ENCODE measurements around the gene TTLL8.

Gene TTLL8

DNA sequence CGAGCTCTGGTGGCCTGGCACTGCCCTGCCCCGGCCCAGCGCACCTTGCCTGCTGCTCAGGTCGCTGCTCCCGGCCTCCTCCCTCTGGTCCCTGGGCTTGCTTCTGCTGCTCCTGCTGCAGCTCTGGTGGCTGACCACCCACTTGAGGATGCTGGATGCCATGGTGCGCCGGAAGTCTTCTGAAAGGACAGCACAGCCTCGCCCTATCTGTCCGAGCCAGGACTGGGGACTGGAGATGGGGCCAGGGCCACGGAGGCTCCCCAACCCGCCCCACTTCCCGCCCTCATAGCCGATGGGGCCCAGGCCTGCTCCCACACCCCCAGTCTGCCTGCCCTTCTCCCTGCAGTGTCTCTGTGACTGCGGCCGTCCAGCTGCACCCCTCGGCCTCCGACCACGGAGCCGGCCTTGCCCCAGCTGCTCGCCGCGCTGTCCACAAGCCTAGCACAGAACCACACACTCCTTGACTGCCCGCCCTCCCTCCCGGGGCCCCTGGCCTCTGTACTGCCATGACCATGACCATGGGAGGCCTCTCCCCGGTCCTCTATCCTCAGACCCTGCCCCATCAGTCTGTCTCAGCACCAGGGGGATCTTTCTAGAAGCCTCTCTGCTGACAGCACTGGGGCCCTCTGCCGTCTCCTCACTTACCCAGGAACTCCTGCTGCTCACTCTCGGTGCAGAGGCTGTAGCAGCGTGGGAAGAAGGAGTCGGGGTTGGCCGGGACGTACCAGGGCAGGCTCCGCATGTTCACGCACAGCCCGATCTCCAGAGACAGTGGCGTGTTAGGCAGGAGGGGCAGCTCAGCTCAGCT is 12.7 kb downstream of the TTLL8 start:
- no peak for TF ChIP-seq POLR2AphosphoS5 (IDR thresholded peaks at IDR 0.05; ENCODE audit: borderline replicate concordance, low read depth, low read length)
- TF ChIP-seq EZH2 (IDR thresholded peaks at IDR 0.05) = no peak
- no peak for TF ChIP-seq FOXP2 (optimal IDR thresholded peaks at IDR 0.05; ENCODE audit: control extremely low read depth, extremely low read length, insufficient read depth)
- DNase-seq (ENCODE audit: low read depth, low spot score) = no peak
- H3K27ac ChIP-seq = no peak overlapping the region
- H3K4me3 ChIP-seq = no peak overlapping the region
- no peaks in the 10 kb centered on the region for H3K36me3 ChIP-seq (ENCODE audit: insufficient read depth, low read length)
- H3K9ac ChIP-seq (ENCODE audit: insufficient read length) = no peak overlapping the region
- H3K9me3 ChIP-seq (ENCODE audit: low read depth, low read length) = no peaks in the 10 kb centered on the region

DNA sequence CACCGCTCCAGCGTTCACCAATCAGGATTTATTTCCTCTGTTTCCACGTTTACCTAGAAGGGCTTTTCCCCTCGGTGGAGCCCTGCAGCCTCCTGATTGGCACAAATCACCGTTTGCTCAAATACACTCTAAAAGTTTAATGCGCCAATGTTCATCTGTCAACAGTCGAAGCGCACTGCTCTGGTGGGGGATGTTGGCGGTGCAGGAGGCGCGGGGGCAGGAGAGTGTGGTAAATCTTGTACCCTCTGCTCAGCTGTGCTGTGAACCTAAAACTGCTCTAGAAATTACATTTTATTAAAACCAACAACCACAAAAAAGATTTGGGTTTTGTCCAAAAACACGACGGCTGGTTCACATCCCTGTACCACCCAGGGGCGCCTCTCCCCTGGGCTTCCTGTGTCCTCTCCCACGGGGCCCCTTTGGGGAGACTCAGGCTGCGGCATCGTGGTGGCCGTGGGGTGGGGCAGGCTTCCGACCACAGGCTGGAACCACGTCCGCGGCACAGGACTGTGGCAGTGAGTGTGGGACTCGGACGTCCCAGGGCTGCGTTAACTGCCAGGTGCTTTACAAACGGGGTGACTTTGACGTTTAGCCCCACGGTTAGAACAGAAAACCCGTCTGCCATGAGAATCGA is 13.5 kb downstream of the TTLL8 start:
- TF ChIP-seq EZH2 (IDR thresholded peaks at IDR 0.05) (no peak), FOXP2 (optimal IDR thresholded peaks at IDR 0.05; ENCODE audit: control extremely low read depth, extremely low read length, insufficient read depth) (no peak), POLR2AphosphoS5 (IDR thresholded peaks at IDR 0.05; ENCODE audit: borderline replicate concordance, low read depth, low read length) (no peak)
- H3K27ac ChIP-seq = no peak overlapping the region
- no peak overlapping the region for H3K9ac ChIP-seq (ENCODE audit: insufficient read length)
- no peaks in the 10 kb centered on the region for H3K36me3 ChIP-seq (ENCODE audit: insufficient read depth, low read length)
- DNase-seq (ENCODE audit: low read depth, low spot score) = no peak
- H3K4me3 ChIP-seq = no peak overlapping the region
- no peaks in the 10 kb centered on the region for H3K9me3 ChIP-seq (ENCODE audit: low read depth, low read length)

DNA sequence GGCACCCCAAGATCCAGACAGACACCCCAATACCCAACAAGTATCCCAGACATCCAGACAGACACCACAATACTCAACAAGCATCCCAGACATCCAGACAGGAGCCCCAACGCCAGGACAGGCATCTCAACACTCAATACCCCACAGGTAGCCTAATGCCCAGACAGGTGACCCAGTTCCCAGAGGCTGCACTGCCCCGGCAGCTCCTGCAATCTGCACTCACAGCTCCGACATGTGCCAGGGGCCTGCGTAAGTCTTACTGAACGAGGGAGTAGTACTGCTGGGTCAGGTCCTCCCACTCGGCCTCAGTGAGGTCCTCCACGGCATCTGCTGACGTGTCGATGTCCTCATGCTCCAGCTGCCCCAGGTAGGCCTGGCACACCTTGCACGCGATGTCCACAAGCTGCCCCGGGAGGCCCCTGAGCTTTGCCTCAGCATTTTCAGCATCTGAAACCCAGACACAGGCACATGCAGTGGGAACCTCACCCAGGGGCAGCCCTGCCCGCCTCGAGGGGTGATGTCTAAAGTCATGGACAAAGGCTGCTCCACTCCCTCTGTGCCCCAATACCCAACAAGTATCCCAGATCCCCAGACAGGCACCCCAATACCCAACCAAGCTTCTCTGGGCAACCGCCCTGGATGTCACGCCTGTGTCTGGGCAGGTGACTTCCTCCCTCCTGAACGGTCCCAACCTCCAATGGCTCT is 16.6 kb downstream of the TTLL8 start:
- no peak overlapping the region for H3K27ac ChIP-seq
- no peak overlapping the region for H3K4me3 ChIP-seq
- no peaks in the 10 kb centered on the region for H3K9me3 ChIP-seq (ENCODE audit: low read depth, low read length)
- TF ChIP-seq FOXP2 (optimal IDR thresholded peaks at IDR 0.05; ENCODE audit: control extremely low read depth, extremely low read length, insufficient read depth) (no peak), EZH2 (IDR thresholded peaks at IDR 0.05) (no peak), POLR2AphosphoS5 (IDR thresholded peaks at IDR 0.05; ENCODE audit: borderline replicate concordance, low read depth, low read length) (no peak)
- no peaks in the 10 kb centered on the region for H3K36me3 ChIP-seq (ENCODE audit: insufficient read depth, low read length)
- no peak overlapping the region for H3K9ac ChIP-seq (ENCODE audit: insufficient read length)
- no peak for DNase-seq (ENCODE audit: low read depth, low spot score)

DNA sequence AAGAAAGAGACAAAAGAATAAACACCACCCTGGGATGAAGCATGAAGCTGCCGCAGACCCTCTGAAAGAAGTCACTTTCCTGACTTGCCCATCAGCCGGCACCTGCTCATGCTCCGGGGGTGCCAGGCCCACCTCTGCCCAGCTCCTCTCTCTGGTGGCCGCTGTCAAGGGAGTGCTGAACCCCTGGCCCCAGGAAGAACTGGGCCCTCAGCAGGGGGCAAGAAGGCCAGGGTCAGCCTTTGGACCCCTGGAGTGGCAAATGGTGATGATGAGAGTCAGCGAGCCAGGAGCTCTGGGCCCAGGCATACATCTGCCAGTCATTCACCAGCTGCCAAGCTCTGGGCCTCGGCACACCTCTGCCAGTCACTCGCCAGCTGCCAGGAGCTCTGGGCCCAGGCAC is 17.4 kb downstream of the TTLL8 start:
- H3K36me3 ChIP-seq (ENCODE audit: insufficient read depth, low read length) = no peaks in the 10 kb centered on the region
- H3K4me3 ChIP-seq = no peak overlapping the region
- no peak for DNase-seq (ENCODE audit: low read depth, low spot score)
- no peak overlapping the region for H3K27ac ChIP-seq
- H3K9me3 ChIP-seq (ENCODE audit: low read depth, low read length) = no peaks in the 10 kb centered on the region
- H3K9ac ChIP-seq (ENCODE audit: insufficient read length) = no peak overlapping the region
- TF ChIP-seq EZH2 (IDR thresholded peaks at IDR 0.05) (no peak), FOXP2 (optimal IDR thresholded peaks at IDR 0.05; ENCODE audit: control extremely low read depth, extremely low read length, insufficient read depth) (no peak), POLR2AphosphoS5 (IDR thresholded peaks at IDR 0.05; ENCODE audit: borderline replicate concordance, low read depth, low read length) (no peak)

DNA sequence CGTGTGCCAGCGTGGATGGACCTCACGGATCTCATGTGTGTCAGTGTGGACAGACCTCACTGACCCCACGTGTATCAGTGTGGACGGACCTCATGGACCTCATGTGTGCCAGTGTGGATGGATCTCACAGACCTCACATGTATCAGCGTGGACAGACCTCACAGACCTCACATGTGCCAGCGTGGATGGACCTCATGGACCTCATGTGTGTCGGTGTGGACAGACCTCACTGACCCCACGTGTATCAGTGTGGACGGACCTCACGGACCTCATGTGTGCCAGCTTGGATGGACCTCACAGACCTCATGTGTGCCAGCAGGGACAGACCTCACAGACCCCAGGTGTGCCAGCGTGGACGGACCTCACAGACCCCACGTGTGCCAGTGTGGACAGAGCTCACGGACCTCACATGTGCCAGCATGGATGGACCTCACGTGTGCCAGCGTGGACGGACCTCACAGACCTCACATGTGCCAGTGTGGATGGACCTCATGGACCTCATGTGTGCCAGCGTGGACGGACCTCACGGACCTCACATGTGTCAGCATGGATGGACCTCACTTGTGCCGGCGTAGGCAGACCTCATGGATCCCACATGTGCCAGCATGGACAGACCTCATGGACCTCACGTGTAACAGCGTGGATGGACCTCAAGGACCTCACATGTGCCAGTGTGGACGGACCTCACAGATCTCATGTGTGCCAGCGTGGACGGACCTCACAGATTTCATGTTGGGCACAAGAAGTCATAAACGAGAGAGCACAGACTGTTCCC is 18.2 kb downstream of the TTLL8 start:
- H3K9me3 ChIP-seq (ENCODE audit: low read depth, low read length) = no peaks in the 10 kb centered on the region
- no peak overlapping the region for H3K9ac ChIP-seq (ENCODE audit: insufficient read length)
- no peak overlapping the region for H3K4me3 ChIP-seq
- H3K27ac ChIP-seq = no peak overlapping the region
- DNase-seq (ENCODE audit: low read depth, low spot score) = no peak
- TF ChIP-seq POLR2AphosphoS5 (IDR thresholded peaks at IDR 0.05; ENCODE audit: borderline replicate concordance, low read depth, low read length) (no peak), FOXP2 (optimal IDR thresholded peaks at IDR 0.05; ENCODE audit: control extremely low read depth, extremely low read length, insufficient read depth) (no peak), EZH2 (IDR thresholded peaks at IDR 0.05) (no peak)
- H3K36me3 ChIP-seq (ENCODE audit: insufficient read depth, low read length) = no peaks in the 10 kb centered on the region

DNA sequence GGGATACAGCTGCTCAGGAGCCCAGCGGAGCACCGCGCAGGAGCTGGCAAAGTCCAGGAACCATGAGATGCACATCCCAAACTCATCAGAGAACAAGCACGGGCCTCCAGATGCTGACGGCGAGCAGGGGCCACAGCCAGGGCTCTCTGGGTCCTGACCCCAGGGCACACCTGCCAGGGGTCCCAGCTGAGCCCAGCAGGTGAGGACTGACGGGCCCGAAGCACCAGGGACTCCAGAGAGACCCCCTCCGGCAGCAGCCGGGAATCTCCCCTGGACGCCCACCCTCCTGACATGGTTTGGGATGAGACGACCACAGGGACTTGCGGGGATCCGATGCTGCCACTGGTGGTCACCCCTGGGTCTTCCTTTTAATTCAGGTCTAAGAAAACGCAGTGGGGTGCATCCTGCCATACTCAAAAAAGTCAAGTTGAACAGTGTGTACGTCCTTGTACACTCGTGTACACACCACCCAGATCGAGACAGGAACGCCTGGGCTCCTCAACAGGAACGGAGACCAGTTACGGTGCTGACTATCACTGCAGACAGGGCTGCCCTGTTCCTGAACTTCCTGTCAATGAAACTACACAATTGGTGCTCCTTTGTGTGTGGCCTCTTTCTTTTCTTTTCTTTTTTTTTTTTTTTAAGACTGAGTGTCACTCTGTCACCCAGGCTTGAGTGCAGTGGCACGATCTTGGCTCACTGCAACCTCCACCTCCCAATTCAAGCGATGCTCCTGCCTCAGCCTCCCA is 21.9 kb downstream of the TTLL8 start:
- Histone ChIP-seq H3K4me3 (no peak overlapping the region), H3K9me3 (ENCODE audit: low read depth, low read length) (no peaks in the 10 kb centered on the region), H3K9ac (ENCODE audit: insufficient read length) (no peak overlapping the region), H3K36me3 (ENCODE audit: insufficient read depth, low read length) (no peaks in the 10 kb centered on the region), H3K27ac (no peak overlapping the region)
- TF ChIP-seq POLR2AphosphoS5 (IDR thresholded peaks at IDR 0.05; ENCODE audit: borderline replicate concordance, low read depth, low read length) (no peak), EZH2 (IDR thresholded peaks at IDR 0.05) (no peak), FOXP2 (optimal IDR thresholded peaks at IDR 0.05; ENCODE audit: control extremely low read depth, extremely low read length, insufficient read depth) (no peak)
- DNase-seq (ENCODE audit: low read depth, low spot score) = no peak

DNA sequence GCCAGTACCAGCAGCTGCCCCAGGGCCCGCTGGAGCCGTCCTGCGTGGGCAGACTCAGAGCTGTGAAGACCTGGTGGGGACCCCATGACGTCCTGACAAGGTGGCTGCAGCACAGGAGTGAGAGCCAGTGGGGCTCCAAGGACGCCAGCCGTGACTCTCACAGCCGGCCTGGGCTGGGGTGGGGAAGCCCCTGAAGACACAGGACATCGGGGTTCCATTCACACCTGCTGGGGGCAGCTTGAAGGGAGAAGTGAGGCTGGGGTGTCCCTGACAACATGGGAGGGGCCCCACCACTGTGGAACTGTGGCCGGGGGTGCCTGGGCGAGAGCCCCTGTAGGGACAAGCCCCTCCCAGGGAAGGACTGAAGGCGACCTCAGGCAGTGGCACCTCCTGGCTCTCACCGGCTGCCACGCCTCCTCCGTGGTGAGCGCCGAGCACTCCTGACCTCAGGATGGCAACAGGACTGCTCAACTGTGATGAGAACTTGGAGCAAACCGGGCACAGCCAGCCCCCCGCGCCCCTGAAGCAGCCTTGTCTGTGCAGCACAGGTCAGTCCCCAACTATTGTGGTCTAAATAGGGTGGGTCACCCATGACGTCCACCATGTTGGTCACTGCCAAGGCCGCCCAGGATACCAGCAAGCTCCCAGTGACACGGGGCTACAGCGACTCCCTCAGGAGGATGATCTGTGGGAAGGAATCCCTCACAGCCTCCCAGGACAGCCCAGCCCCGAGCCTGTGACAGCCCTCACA is 22.8 kb downstream of the TTLL8 start:
- H3K4me3 ChIP-seq = no peak overlapping the region
- H3K9ac ChIP-seq (ENCODE audit: insufficient read length) = no peak overlapping the region
- TF ChIP-seq POLR2AphosphoS5 (IDR thresholded peaks at IDR 0.05; ENCODE audit: borderline replicate concordance, low read depth, low read length) (no peak), FOXP2 (optimal IDR thresholded peaks at IDR 0.05; ENCODE audit: control extremely low read depth, extremely low read length, insufficient read depth) (no peak), EZH2 (IDR thresholded peaks at IDR 0.05) (no peak)
- H3K27ac ChIP-seq = no peak overlapping the region
- H3K36me3 ChIP-seq (ENCODE audit: insufficient read depth, low read length) = no peaks in the 10 kb centered on the region
- no peaks in the 10 kb centered on the region for H3K9me3 ChIP-seq (ENCODE audit: low read depth, low read length)
- no peak for DNase-seq (ENCODE audit: low read depth, low spot score)
